ENCODE results near the gene MCHR1.
"Not testable (repeated sequence)": the region's sequence is repeated elsewhere in the genome, so short reads cannot be mapped to it uniquely, and the experiment has no call there.

MCHR1 gene

GRCh38 chr22:40691532-40691931 lies 12.2 kb downstream of the MCHR1 start:
- DNase-seq: no peak

GRCh38 chr22:40694411-40694810 lies 15.1 kb downstream of the MCHR1 start:
- no peak for DNase-seq

- no peak for DNase-seq
Observed at GRCh38 chr22:40701274-40701673, 22.0 kb downstream of the MCHR1 start.

GRCh38 chr22:40703174-40703573 lies 23.9 kb downstream of the MCHR1 start:
- no peak for DNase-seq

- DNase-seq: no peak
Observed at GRCh38 chr22:40703736-40704135, 24.5 kb downstream of the MCHR1 start.

- no peak for DNase-seq
Observed at GRCh38 chr22:40705918-40706682, 26.8 kb downstream of the MCHR1 start.

- no peak for DNase-seq
Observed at GRCh38 chr22:40707154-40707553, 27.9 kb downstream of the MCHR1 start.

GRCh38 chr22:40708177-40708576 lies 28.9 kb downstream of the MCHR1 start:
- DNase-seq: no peak

- no peak for DNase-seq
Observed at GRCh38 chr22:40709752-40710413, 30.6 kb downstream of the MCHR1 start.

- no peak for DNase-seq
Observed at GRCh38 chr22:40712311-40712710, 33.0 kb downstream of the MCHR1 start.

GRCh38 chr22:40714499-40715337 lies 35.4 kb downstream of the MCHR1 start:
- no peak for DNase-seq

- no peak for DNase-seq
Observed at GRCh38 chr22:40716116-40716515, 36.8 kb downstream of the MCHR1 start.

GRCh38 chr22:40717657-40718056 lies 38.4 kb downstream of the MCHR1 start:
- not testable (repeated sequence) for DNase-seq

- no peak for DNase-seq
Observed at GRCh38 chr22:40718250-40719204, 39.2 kb downstream of the MCHR1 start.

- no peak for DNase-seq
Observed at GRCh38 chr22:40719599-40719998, 40.3 kb downstream of the MCHR1 start.

- DNase-seq: not testable (repeated sequence)
Observed at GRCh38 chr22:40720156-40720537, 40.9 kb downstream of the MCHR1 start.

GRCh38 chr22:40720538-40721256 lies 41.4 kb downstream of the MCHR1 start:
- DNase-seq: no peak

GRCh38 chr22:40721266-40721665 lies 42.0 kb downstream of the MCHR1 start:
- DNase-seq: no peak

GRCh38 chr22:40723396-40723933 lies 44.2 kb downstream of the MCHR1 start:
- DNase-seq: no peak

- DNase-seq: no peak
Observed at GRCh38 chr22:40726514-40726913, 47.2 kb downstream of the MCHR1 start.
